HG03565 (cell line): ENCODE results near the gene RICTOR.

Experiments used
- ATAC-seq: cut with Tn5 transposase; IDR thresholded peaks from one replicate; pipeline ENCODE4 v1.9.1; 2021; ENCODE audit warnings: mild to moderate bottlenecking, moderate library complexity; ENCODE audit not compliant: unreplicated experiment

Gene RICTOR

DNA sequence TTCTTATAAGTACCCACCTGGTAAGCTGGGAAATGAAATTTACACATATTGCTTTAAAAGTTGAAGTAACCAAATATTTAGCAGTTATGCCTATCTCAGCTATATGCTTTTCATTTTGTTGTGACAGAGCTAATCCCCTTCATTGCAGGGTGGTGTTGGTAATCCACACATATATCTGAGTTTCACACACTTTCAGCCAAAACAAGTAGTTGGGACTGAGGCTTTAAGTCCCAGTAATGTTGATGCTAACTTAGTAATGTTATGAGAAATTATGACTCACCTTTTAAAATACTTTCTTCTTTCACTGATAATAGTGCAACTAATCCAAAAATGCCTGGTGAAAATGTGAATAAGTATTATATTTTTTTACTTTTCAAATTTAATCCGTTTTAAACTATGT, 19.2 kb upstream of the RICTOR start:
- ATAC-seq = no peak

DNA sequence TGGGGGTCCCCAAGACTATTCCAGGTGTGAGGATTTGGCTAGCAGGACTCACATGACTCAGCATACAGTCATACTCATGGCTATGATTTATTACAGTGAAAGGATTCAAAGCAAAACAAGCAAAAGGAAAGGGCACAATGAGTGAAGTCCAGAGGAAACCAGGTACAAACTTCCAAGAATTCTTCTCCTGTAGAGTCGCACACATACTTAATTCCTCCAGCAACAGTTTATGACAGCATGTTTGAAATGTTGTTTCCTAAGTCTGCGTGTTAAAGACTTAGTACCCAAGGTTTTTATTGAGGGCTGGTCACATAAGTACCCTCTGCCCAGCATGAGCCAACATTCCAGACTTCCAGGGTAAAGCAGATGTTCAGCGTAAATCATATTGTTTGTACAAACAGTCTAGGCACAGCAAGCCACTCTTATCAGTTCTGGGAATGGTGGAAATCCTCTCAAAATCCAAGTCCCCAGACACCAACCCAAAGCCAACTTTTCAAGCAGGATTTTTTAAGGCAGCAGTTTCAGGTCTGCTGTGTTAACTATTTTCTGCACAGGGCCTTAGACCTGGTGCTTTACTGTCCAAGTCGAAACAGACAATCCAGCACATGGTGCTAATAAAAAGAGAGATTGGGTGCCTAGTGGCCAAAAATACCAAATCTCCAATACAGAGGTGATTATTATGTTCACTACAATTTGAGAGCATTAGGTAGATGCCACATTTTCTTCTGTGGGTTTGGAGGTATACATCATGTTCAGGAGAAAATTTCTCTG, 18.6 kb upstream of the RICTOR start:
- ATAC-seq = no peak

DNA sequence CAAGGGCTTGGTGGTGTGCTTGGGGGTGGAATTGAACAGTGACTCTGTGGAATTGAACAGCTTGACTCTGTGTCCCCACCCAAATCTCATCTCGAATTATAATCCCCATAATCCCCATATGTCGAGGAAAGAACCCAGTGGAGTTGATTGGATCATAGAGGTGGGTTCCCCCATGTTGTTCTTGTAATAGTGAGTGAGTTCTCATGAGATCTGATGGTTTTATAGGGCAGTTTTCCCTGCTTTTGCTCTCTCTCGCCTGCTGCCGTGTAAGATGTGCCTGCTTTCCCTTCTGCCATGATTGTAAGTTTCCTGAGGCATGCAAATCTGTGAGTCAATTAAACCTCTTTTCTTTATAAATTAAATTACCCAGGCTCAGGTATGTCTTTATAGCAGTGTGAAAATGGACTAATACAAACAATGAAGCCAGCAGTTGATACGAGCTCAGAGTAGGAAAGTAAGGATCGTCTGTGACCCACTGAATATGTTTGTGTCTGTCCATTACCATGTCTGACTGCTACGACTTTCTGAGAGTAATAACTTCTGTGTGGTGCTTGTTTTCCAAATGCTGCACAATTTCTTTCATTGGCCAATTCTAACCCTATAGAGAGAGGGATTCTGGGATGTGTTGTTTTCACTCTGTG, 17.9 kb upstream of the RICTOR start:
- ATAC-seq = no peak

DNA sequence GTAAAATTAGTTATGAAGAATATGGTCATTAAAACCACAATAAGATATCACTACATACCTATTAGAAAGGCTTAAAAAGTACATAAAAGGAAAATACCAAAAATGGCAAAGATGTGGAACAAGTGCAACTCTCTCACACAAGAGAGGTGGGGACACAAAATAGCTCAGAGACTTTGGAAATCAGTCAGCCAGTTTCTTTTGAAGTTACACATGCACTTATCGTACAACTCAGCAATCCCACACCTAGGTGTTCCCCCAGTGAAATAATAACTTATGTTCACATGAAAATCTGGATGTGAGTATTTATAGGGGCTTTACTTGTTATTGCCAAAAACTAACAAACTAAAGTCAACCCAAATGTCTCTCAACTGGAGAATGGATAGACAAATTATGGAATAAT, 9.8 kb upstream of the RICTOR start:
- no peak for ATAC-seq

DNA sequence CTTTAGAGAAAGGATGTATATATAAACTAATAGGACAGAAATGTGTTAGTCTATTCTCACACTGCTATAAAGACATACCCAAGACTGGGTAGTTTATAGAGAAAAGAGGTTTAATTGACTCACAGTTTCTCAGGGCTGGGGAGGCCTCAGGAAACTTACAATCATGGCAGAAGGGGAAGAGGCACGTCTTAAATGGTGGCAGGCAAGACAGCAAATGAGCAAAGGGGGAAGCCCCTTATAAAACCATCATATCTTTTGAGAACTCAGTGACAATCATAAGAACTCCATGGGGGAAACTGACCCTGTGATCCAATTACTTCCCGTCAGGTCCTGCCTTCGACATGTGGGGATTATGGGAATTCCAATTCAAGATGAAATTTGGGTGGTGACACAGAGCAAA, 8.8 kb upstream of the RICTOR start:
- ATAC-seq = no peak

DNA sequence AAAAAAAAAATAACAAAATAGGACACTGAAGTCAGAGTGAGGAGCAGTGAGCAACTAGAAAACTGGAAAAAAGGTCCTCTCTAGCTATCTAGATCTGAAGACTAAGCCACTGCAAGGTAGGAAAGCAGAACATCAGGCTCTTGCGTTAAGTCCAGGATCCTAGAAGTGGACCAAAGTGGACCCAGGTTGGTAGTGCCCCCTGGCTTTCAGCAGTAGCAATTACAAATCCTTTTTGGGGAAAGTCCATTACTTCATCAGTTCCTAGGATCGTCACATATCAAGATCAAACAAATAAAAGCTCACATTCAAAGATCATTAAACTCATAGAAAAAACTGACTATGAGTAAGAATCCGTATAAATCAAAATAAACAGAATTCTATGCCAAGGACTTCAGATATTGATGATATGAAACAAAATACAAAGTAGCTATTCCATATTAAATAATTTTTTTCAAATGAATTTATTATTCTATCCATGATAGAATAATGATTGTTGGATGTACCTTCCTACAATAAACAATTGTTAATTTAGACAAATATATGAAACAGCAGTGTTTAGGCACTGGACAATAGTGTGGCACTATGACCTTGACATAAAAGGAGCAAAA, 6.5 kb upstream of the RICTOR start:
- no peak for ATAC-seq

DNA sequence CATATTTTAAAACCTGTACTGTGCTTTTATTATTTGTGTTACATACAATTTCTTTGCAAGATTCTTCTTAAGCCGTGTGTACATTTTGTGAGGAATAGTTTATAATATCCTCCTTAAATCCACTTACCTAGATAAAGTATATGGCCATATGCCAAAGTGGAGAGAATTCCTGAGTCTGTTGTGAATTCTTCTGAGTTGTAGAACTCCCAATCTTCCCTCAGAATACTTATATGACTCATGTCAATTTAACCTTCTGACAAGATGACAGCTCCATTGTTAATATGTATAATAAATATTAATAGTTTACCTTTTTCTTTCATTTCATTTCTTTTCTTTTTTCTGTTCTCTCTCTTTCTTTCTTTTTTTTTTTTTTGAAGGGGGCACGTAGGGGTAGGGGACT, 6.0 kb upstream of the RICTOR start:
- ATAC-seq = no peak

DNA sequence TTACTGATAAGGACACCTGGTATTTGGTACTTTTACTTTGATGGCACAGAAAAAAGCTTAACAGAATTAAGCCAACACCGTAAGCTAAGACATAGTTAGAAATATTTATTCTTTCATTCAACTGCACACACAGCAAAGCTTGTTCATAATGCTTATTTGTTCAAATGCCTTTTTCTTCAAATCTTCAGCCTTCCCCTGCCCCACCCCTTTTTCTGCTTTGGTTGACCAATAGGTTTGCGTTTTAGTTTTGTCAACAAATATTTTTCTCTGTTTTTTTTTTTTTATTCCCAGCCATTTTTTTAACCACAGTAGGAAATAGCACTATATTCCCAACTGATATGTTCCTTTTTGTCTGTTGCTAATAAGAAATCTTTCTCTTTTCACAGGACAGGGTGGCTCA, 4.9 kb upstream of the RICTOR start:
- no peak for ATAC-seq

DNA sequence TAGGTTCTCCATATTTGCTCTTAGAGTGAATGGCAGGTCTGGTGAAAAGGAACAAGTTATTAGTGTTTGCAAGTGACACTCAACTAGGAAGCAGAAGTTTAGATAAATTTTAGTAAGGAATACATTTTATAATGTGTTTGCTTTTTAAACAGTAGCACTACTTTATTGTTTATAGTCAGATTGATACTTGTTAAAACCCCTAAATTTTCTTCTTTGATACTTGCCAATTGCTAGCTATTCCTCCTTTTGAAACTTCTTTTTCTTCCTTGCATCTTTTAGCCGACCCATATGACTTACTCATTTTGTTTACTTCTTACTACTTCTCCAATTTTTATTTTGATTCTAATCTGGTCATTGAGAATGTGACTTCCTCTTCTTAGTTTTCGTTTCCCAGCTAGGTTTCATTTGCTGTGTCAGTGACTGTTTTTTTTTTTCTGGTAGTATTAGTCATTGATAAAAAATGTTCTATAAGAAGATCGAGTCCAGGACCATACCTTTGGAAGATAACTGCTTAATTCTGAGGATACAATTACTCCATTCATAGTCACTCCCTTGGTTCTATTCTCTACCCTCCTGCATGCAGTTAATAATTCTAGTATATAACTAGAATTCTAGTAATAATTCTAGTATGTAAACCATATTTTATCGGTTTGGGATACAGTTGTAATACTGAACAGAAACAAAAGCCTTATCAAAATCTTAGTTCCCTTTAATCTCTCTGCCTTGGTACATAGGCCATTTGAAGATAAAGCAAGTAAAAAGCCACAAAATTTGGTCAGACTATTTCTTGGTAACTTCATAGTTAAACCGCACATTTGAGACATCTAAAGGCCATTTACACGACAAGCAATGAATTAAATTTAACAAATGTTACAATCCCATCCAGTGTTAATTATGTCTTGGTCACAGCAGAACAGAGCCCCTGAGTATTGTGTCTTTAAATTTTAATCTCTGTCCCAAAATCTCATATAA, 2.8 kb upstream of the RICTOR start:
- ATAC-seq = peak; percentile 31

DNA sequence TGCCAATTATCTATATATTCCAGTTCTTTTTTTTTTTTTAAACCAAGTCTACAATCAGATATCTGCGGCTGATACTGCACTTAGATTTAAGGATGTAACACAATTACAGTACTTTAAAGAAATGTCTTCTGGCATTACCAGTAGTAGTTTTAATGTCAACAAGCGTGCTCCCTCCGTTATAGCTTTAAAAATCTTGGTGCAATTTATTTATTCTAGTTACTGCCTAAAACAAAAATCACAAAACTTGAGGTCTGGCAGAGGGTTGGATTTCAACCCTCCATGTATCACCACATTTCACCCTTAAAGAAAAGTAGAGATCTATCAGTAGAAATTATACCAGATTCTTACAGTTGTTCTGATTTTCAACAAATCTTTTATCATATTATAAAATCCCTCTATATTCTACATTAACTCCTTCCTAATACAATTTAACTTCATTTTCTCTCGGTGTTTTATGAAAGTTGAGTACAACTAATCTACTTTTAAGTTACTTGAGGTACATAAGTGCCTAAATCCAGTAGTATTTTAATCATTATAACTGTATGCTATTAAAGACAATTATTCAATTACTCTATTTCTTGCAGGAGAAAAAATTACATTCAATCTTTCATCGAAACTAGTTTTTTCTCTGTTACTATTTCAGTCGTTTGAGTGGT, 2.0 kb upstream of the RICTOR start:
- ATAC-seq = no peak

DNA sequence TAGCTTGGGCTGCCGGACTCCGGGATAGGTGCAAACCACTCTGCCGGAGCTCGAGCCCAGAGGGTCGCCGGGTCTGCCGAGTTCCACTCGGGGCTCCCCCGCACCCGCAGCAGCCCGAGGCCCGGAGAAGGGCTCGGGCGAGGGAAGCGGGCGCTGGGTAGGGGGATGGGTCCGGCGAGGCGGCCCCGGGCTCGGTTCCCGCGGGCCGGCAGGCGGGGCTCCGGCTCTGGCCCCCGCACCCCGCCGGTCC, 507 bp downstream of the RICTOR start:
- ATAC-seq = peak; percentile 12

DNA sequence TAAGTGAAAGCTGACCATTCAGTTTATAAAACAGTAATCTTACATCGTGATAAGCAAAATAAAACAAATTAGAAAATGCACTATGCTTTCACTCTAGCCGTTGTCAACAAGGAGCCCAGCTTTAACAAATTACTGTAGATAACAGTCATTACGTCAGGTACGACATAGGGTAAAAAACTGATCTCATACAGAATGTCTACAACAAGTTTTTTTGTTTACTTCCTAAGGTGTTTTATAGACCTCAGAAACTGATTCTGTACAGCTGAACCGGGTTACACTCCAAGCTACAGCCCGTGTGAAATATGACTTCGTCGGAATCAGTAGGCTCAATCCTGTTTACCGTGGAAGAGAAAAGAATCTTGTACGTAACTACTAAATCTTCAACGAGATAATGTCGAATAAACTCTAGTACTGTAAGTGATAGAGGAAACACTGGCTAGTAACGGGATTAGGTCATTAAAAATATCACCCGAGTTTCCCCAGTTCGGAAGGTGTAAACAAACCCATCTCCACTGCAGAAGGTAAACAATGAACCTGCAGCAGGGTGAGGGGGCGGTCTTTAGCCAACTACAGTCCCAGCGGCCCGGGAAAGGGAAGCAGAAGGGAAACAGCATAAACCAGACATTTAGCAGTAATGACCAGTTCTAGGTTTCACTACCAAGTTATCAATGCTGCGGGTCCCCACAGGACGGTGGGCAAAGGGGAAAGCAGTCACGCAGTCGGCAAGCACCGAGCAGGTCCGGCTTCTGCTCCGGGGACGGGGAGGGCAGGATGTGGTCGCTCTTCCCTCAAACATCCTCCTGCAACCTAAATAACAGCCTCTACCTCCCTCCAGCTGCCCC, 1.1 kb downstream of the RICTOR start:
- peak; percentile 26 for ATAC-seq

DNA sequence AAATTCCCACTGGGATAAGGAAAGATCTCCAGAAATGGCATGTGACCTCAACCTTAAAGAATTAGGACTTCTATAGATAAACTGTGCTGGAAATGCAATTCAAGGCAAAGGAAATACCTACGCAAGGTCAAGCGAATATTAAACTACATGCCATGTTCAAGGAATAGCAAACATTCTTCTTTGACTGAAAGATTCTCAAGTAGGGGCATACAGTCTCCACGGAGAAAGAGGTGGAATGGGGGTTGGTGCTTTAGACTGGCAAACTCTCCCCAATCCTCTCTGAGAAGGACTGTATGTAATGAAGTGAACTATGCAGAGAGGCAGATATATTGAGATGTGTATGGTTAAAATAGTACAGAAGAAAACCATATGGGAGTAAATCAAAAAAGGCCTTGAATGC, 6.1 kb downstream of the RICTOR start:
- ATAC-seq = no peak

DNA sequence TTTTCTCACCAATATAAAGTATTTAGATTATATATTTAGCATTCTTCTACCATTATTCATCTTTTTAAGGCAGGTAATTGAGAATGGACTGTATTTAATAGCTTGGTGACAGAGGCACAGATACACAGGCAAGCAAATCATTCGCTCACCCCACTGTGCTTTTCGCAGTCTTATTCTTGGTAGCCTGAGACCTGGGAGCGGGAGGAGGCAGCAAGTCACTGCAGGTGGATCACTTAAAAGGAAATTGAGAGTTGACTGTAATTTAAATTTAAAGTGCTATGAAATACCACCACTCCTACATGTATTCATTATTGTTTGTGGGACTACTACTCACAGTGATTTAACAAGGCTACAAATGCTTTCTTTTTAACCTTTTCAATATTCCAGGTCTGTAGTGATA, 9.7 kb downstream of the RICTOR start:
- no peak for ATAC-seq

DNA sequence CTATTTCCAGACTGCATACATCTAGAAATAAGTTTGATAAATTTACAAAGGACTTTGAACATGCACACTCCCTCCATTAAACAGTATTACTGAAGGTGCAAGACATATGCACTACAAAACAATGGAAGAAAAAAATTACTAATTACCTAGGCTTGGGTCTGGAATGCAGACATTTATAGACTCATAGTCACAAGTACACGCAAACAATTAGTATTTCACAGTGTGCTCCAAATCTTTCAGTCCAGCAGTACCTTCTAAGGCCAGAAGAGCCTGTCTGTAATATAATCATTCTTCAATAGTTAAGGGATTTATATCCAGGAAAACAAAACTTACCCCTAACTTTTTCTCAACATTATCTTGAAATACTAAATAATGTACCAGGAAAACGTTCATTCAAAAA, 11.2 kb downstream of the RICTOR start:
- no peak for ATAC-seq

DNA sequence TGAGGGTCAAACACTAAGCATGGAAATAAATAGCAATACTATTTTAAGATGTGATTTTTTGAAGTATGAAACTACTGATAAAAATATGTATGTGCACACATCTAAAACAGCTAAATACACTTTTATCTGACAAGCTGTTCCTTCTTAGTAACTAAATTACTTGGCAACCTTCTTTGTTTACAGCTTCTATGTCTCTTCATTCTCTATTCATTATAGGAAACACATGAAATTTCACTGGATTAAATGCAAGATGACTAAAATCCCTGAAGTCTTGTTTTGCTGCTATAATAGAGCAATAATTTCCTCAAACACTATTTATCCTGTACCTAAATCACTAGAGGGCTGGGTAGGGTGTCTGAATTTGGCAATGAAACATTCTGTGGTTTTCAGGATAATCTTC, 11.7 kb downstream of the RICTOR start:
- ATAC-seq = no peak

DNA sequence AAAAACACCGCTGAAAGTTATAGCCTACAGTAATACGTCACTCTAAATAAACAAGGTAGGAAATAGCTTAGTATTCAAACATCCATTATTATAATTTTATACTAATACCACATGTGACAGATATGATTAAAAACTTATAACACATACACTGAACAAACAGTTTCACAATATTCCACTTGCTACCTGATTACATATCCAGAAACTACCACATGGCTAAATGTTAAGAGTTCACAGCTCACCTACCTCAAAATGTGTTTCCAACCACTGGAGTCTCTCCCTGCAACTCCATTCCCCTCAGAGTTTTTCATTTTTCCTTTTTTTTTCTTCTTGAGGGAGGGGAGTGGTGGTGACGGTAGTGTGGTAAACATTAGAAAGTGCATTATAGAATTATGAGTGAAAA, 12.1 kb downstream of the RICTOR start:
- ATAC-seq = no peak

DNA sequence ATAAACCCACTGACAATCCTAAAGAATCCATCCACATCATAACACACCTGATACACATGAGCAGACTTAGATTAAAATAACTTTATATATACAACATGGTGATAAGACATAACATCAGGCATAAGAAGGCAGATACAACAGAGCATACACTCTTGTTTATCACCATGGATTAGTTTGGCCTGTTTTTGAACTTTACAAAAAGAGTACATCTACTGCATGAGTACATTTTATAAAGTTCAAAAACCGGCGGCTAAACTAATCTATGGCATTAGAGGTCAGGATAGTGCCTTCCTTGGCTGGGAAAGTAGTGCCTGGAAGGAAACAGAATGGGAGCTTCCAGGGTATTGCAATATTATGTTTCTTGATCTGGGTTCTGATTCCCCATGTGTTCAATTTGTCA, 15.1 kb downstream of the RICTOR start:
- ATAC-seq = no peak

DNA sequence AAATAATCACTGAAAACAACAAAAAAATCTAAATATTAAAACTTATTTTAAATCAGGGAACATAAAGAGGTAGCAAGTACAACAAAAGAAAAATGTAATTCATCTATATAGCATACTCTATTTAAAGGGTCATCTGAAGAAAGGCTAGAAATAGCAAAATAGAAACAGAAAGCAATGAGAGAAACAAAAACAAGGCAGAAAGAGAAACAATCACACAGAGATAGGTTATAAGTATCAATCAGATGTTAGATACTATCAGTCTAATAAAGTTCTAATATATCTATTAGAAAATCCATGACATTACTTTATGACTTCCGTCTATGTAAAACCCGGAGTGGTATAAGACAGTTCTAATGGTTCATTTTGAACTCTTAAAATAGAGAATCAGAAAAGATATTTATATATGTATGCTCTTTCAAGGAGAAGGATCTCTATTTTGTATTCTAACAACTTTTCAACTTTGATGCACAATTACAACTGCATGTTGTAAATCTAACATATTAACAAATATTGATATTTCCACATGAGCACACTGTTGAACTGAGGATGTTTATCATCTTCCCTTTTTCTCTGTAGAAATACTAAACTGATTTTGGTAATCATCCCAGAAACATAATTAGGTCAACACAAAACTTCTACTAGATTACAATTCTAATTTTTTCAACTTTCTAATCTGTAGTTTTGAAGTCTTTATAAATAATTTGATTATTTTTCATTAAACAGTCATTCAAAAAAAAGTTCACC, 15.8 kb downstream of the RICTOR start:
- peak; percentile 84 for ATAC-seq
